ENCODE results near the gene TTLL11.

GRCh38 chr9:121901616-121902015, 191.5 kb downstream of the TTLL11 start:
- no peak for TF ChIP-seq POLR2A (IDR thresholded peaks at IDR 0.05)
- TF ChIP-seq CTCF (IDR thresholded peaks at IDR 0.05), result no peak
- no peak for TF ChIP-seq POLR2AphosphoS5 (IDR thresholded peaks at IDR 0.05)

Data from gastroesophageal sphincter (tissue), 3 donors.